ENCODE data around the gene VAT1L.

DNA sequence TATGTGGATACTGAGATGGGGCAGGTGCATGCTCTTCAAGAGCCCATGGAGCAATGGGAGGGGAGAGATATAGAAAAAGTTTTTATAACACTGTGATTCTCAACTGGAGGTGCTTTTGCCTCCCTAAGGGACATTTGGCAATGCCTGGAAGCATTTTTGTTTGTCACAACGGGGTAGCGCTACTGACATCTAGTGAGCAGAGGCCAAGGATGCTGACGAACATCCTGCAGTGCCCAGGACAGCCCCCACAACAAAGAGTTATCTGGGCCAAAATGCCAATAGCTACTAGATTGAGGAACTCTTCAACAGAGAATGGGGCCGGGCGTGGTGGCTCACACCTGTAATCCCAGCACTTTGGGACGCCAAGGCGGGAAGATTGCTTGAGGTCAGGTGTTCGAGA, 166.8 kb downstream of the VAT1L start:
- TF ChIP-seq CTCF (IDR thresholded peaks at IDR 0.05) (no peak), POLR2A (IDR thresholded peaks at IDR 0.05) (no peak)

Measured in testis (tissue), 2 donors.